Common myeloid progenitor, CD34-positive (primary cell): ENCODE data around the gene FBXW9.

Experiments
- CTCF ChIA-PET: fragments of 350-600 bp; sonication (Branson Sonifier 250); formaldehyde crosslinking; loops from one replicate; lab custom pipeline; 2021; ENCODE audit warnings: antibody characterized with exemption; lab: Charles Lee
- POLR2A ChIA-PET: fragments of 350-600 bp; sonication (Branson Sonifier 250); formaldehyde crosslinking; loops from one replicate; lab custom pipeline; 2021; ENCODE audit warnings: antibody characterized with exemption; lab: Charles Lee
- DNase-seq, 3 donors: peaks; one replicate each; pipeline versions ENCODE4 v3.0.0 to v3.0.0-alpha.2; 2013
- H3K27ac ChIP-seq, 2 experiments: 1 replicate in 1 of 2; 2 replicates in 1 of 2; pipeline ENCODE4 v1.7.0; 2013; ENCODE audit warnings: inconsistent platforms in 2 of 2, low read length in 2 of 2, mild to moderate bottlenecking in 2 of 2, low read depth in 1 of 2, moderate library complexity in 1 of 2; ENCODE audit not compliant: severe bottlenecking in 2 of 2, insufficient read depth in 1 of 2, poor library complexity in 1 of 2
- H3K27me3 ChIP-seq, 5 experiments: replicated peaks in 2 of 5; 1 replicate in 3 of 5; 2 replicates in 2 of 5; pipeline versions ENCODE4 v1.6.1 to v1.7.0; 2013; ENCODE audit warnings: low read length in 4 of 5, mild to moderate bottlenecking in 2 of 5, moderate library complexity in 2 of 5, inconsistent platforms in 1 of 5; ENCODE audit not compliant: insufficient read depth in 5 of 5, control insufficient read depth in 4 of 5
- H3K36me3 ChIP-seq, 4 experiments: 1 replicate in 2 of 4; 2 replicates in 2 of 4; pipeline versions ENCODE4 v1.6.1 to v1.7.0; 2013; ENCODE audit warnings: low read length in 3 of 4, control low read depth in 1 of 4, mild to moderate bottlenecking in 1 of 4; ENCODE audit not compliant: control insufficient read depth in 4 of 4, insufficient read depth in 4 of 4
- H3K4me1 ChIP-seq, 4 experiments: 1 replicate in 3 of 4; 2 replicates in 1 of 4; pipeline versions ENCODE4 v1.6.1 to v1.7.1; 2013; ENCODE audit warnings: low read length in 3 of 4, mild to moderate bottlenecking in 3 of 4, control low read depth in 1 of 4, inconsistent platforms in 1 of 4, moderate library complexity in 1 of 4; ENCODE audit not compliant: control insufficient read depth in 4 of 4, insufficient read depth in 4 of 4; ENCODE audit errors: control extremely low read depth in 1 of 4
- H3K4me3 ChIP-seq, 7 experiments: 1 replicate in 4 of 7; 2 replicates in 3 of 7; pipeline versions ENCODE4 v1.5.1 to v1.7.0; 2013; ENCODE audit warnings: mild to moderate bottlenecking in 7 of 7, low read length in 6 of 7, moderate library complexity in 6 of 7, inconsistent platforms in 2 of 7, low read depth in 2 of 7, control low read depth in 1 of 7; ENCODE audit not compliant: insufficient read depth in 4 of 7, control insufficient read depth in 1 of 7; ENCODE audit errors: extremely low read depth in 1 of 7
- H3K9me3 ChIP-seq, 5 experiments: 1 replicate in 4 of 5; 2 replicates in 1 of 5; pipeline versions ENCODE4 v1.6.1 to v1.7.1; 2013; ENCODE audit warnings: low read length in 4 of 5, mild to moderate bottlenecking in 2 of 5, inconsistent platforms in 1 of 5, low read depth in 1 of 5, moderate library complexity in 1 of 5; ENCODE audit not compliant: control insufficient read depth in 4 of 5, insufficient read depth in 2 of 5; ENCODE audit errors: control extremely low read depth in 1 of 5
- WGBS: methylation state at CpG from one replicate; pipeline ENCODE4 v1.1.5; 2013; ENCODE audit not compliant: insufficient coverage; 5-methylcytosine and 5-hydroxymethylcytosine counted together

Gene FBXW9

GRCh38 chr19:12655546-12655945, 40.9 kb downstream of the FBXW9 start:
- no peak for DNase-seq
- 97% methylated on average over 7 of the region's 8 CpGs for WGBS
- no peaks in the 10 kb centered on the region for H3K9me3 ChIP-seq
- POLR2A ChIA-PET = interaction anchor here (0.6 kb wide), 1 partner anchor 39 kb away, joined by 3 read pairs; no protein-coding TSS in a partner anchor
- no peaks in the 10 kb centered on the region for H3K4me1 ChIP-seq
- H3K4me3 ChIP-seq = no peak overlapping the region
- CTCF ChIA-PET = interaction anchor here (0.6 to 1.5 kb wide), 3 partner anchors 13 to 286 kb away, joined by 3 to 4 read pairs (median 3); no protein-coding TSS in a partner anchor
- no peak overlapping the region for H3K27ac ChIP-seq
- H3K36me3 ChIP-seq = peaks cover 10 to 72% (median 40%) of the 10 kb centered on the region in 4 experiments
- H3K27me3 ChIP-seq = no peaks in the 10 kb centered on the region

- ChIA-PET POLR2A (no interaction called here), CTCF (interaction anchor here (1.6 kb wide), 1 partner anchor 12 kb away, joined by 5 read pairs; no protein-coding TSS in a partner anchor)
- Histone ChIP-seq H3K4me3 (no peak overlapping the region), H3K9me3 (no peaks in the 10 kb centered on the region), H3K4me1 (peaks cover 0 to 10% (median 3%) of the 10 kb centered on the region in 4 experiments), H3K36me3 (peaks cover 7 to 59% (median 31%) of the 10 kb centered on the region in 4 experiments), H3K27me3 (no peaks in the 10 kb centered on the region), H3K27ac (no peak overlapping the region)
- WGBS = 100% methylated on average over 1 of the region's 6 CpGs
- DNase-seq = no peak
Observed at GRCh38 chr19:12652219-12652618, 44.2 kb downstream of the FBXW9 start.

- peaks cover 0 to 10% (median 3%) of the 10 kb centered on the region in 4 experiments for H3K4me1 ChIP-seq
- no peak overlapping the region for H3K27ac ChIP-seq
- H3K36me3 ChIP-seq = peaks cover 7 to 43% (median 16%) of the 10 kb centered on the region in 4 experiments
- H3K4me3 ChIP-seq = no peak overlapping the region
- ChIA-PET POLR2A (no interaction called here), CTCF (interaction anchor here (2.1 kb wide), 1 partner anchor 13 kb away, joined by 6 read pairs; no protein-coding TSS in a partner anchor)
- WGBS = 100% methylated on average over 9 of the region's 10 CpGs
- no peak for DNase-seq
- H3K27me3 ChIP-seq = no peaks in the 10 kb centered on the region
- H3K9me3 ChIP-seq = no peaks in the 10 kb centered on the region
Observed at GRCh38 chr19:12649941-12650340, 46.5 kb downstream of the FBXW9 start.

GRCh38 chr19:12648088-12648487, 48.3 kb downstream of the FBXW9 start:
- 40% methylated on average over 26 of the region's 29 CpGs for WGBS
- H3K36me3 ChIP-seq = peaks cover 0 to 46% (median 13%) of the 10 kb centered on the region in 4 experiments
- ChIA-PET CTCF (interaction anchor here (1.1 kb wide), 1 partner anchor 30 kb away, joined by 3 read pairs; no protein-coding TSS in a partner anchor), POLR2A (interaction anchor here (1.4 kb wide), 1 partner anchor 17 kb away, joined by 3 read pairs; no protein-coding TSS in a partner anchor)
- DNase-seq = no peak
- no peaks in the 10 kb centered on the region for H3K9me3 ChIP-seq
- peaks cover 0 to 10% (median 3%) of the 10 kb centered on the region in 4 experiments for H3K4me1 ChIP-seq
- no peaks in the 10 kb centered on the region for H3K27me3 ChIP-seq
- peak overlapping the region in 4 of 7 experiments; percentile 10 to 67 (median 49) for H3K4me3 ChIP-seq
- H3K27ac ChIP-seq = no peak overlapping the region

DNA sequence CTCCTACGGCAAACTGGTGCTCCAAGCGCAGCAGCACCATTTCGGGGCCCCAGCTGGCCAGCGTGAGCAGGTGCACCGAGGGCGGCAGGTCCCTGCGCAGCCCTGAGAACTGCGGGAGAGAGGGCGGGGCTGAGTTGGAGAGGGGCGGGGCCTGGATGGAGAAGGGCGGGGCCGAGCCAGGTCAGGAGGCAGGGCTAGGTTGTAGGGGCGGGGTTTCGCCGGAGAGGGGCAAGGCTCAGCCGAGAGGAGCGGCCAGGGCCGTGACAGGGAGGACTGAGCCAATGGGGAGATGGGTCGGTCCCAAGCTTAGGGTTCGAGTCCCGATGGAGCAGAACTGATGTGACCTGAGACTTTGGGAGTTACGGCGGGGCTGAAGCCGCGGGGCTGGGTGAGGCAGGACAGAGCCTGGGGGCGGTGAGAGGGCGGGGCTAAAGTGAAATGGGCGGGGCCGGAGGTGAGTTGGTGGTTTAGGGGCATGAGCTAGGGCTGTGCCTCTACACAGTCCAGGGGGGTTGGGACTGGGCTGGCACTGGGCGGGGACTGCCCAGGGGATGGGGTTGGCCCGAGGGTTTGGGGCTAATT, 48.9 kb downstream of the FBXW9 start:
- Histone ChIP-seq H3K36me3 (peaks cover 0 to 46% (median 13%) of the 10 kb centered on the region in 4 experiments), H3K27me3 (no peaks in the 10 kb centered on the region), H3K4me1 (peaks cover 0 to 10% (median 3%) of the 10 kb centered on the region in 4 experiments), H3K9me3 (no peaks in the 10 kb centered on the region), H3K4me3 (peak overlapping the region in 4 of 7 experiments; percentile 10 to 67 (median 49)), H3K27ac (no peak overlapping the region)
- ChIA-PET POLR2A (interaction anchor here (0.6 to 1.4 kb wide), 2 partner anchors 18 to 376 kb away, joined by 3 read pairs; no protein-coding TSS in a partner anchor), CTCF (interaction anchor here (1.1 kb wide), 1 partner anchor 29 kb away, joined by 3 read pairs; no protein-coding TSS in a partner anchor)
- DNase-seq = peak in 2 of 3 donors; percentile 67 to 69
- 43% methylated on average over 22 of the region's 31 CpGs for WGBS

- ChIA-PET CTCF (interaction anchor here (1.1 kb wide), 1 partner anchor 29 kb away, joined by 3 read pairs; no protein-coding TSS in a partner anchor), POLR2A (no interaction called here)
- 97% methylated on average over 5 of the region's 8 CpGs for WGBS
- DNase-seq = no peak
- Histone ChIP-seq H3K27ac (no peak overlapping the region), H3K4me3 (no peak overlapping the region), H3K4me1 (peaks cover 0 to 10% (median 3%) of the 10 kb centered on the region in 4 experiments), H3K27me3 (no peaks in the 10 kb centered on the region), H3K9me3 (no peaks in the 10 kb centered on the region), H3K36me3 (peaks cover 0 to 43% (median 12%) of the 10 kb centered on the region in 4 experiments)
Observed at GRCh38 chr19:12647047-12647446, 49.4 kb downstream of the FBXW9 start.

GRCh38 chr19:12646551-12646950, 49.9 kb downstream of the FBXW9 start:
- ChIA-PET POLR2A (no interaction called here), CTCF (no interaction called here)
- no peak for DNase-seq
- peaks cover 0 to 38% (median 7%) of the 10 kb centered on the region in 4 experiments for H3K36me3 ChIP-seq
- WGBS = 98% methylated on average over 6 of the region's 10 CpGs
- no peak overlapping the region for H3K4me3 ChIP-seq
- no peaks in the 10 kb centered on the region for H3K27me3 ChIP-seq
- H3K4me1 ChIP-seq = peaks cover 0 to 10% (median 3%) of the 10 kb centered on the region in 4 experiments
- H3K9me3 ChIP-seq = no peaks in the 10 kb centered on the region
- H3K27ac ChIP-seq = no peak overlapping the region
